22Rv1 (cell line): Measurements from ENCODE around the gene LDHAL6B.

ENCODE experiments used
- CTCF ChIP-seq: fragments of 450-650 bp; IDR thresholded peaks from 2 replicates; pipeline ENCODE4 v1.5.1; 2017; ENCODE audit warnings: mild to moderate bottlenecking
- ZFX ChIP-seq: fragments of 450-650 bp; IDR thresholded peaks from 2 replicates; pipeline ENCODE4 v1.6.1; 2017; ENCODE audit warnings: antibody characterized with exemption, borderline replicate concordance

- TF ChIP-seq CTCF (no peak), ZFX (no peak)
These were observed 22.4 kb downstream of the LDHAL6B start for GRCh38 chr15:59229015-59229414.
